Measurements from ENCODE around the gene GALNT10. TPM values are rescaled to one million over a fixed set of nuclear protein-coding genes. Genes with fewer than 3 reads are reported as not detected.

Gene GALNT10
- total RNA-seq, 2 donors from 2014 or later = 30.2 to 43.4 TPM

DNA sequence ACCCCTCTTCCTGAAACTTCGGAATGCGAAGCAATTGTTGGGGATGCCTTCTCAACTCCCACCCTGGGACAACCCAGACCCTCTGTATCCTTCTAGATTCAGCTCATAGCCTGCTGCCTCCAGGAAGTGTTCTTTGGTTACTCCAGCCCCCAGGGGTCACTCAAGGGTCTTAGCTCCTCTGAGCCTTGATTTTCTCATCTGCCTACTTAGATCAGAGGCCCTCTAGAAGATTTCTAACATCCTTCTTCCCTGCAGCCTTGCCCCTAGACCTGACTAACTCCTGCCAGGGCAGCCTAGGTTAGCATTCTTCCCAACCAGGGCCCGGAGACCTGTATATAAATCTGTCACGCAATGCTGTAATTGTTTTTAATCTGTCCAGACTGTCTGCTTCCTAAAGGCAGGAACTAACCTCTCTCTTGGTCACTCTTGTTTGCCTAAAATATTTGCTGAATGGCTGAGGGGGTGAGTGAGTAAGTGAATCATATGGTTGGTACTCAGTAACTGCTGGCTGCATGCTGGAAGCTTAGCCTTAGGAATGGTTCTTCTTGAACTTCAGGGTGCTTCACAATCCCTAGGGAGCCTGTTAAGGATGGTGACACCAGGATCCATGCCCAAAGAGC lies 8.2 kb downstream of the GALNT10 start:
- 50 to 69% methylated on average over 2 to 4 of the region's 4 CpGs for WGBS, 2 experiments (ENCODE audit: insufficient coverage in 1 of 2, insufficient read length in 1 of 2)
- Histone ChIP-seq H3K27me3 (ENCODE audit: control insufficient read depth, insufficient read depth, low read length, poor library complexity, severe bottlenecking) (no peaks in the 10 kb centered on the region), H3K4me3 (ENCODE audit: low read length) (peak overlapping the region; percentile 26), H3K4me1 (ENCODE audit: control insufficient read depth, insufficient read depth, low read length) (peaks cover 45% of the 10 kb centered on the region), H3K9ac (ENCODE audit: extremely low read depth, low read length, poor library complexity, severe bottlenecking) (no peak overlapping the region), H3K36me3 (ENCODE audit: control insufficient read depth, insufficient read depth, low read length) (peaks cover 43% of the 10 kb centered on the region), H3K27ac (ENCODE audit: low read depth, low read length) (no peak overlapping the region), H3K9me3 (ENCODE audit: control insufficient read depth, low read length) (no peaks in the 10 kb centered on the region)
- TF ChIP-seq, protein P1, sequence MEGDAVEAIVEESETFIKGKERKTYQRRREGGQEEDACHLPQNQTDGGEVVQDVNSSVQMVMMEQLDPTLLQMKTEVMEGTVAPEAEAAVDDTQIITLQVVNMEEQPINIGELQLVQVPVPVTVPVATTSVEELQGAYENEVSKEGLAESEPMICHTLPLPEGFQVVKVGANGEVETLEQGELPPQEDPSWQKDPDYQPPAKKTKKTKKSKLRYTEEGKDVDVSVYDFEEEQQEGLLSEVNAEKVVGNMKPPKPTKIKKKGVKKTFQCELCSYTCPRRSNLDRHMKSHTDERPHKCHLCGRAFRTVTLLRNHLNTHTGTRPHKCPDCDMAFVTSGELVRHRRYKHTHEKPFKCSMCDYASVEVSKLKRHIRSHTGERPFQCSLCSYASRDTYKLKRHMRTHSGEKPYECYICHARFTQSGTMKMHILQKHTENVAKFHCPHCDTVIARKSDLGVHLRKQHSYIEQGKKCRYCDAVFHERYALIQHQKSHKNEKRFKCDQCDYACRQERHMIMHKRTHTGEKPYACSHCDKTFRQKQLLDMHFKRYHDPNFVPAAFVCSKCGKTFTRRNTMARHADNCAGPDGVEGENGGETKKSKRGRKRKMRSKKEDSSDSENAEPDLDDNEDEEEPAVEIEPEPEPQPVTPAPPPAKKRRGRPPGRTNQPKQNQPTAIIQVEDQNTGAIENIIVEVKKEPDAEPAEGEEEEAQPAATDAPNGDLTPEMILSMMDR (conservative IDR thresholded peaks at IDR 0.05) = peak; percentile 57
- peaks cover 61% of the 10 kb centered on the region for H3K4me1 Mint-ChIP-seq
- H3K9me3 Mint-ChIP-seq = no peaks in the 10 kb centered on the region
- H3K27ac Mint-ChIP-seq = peak overlapping the region; percentile 22
- no peak overlapping the region for H3K4me3 Mint-ChIP-seq
- DNase-seq = peak; percentile 64
- no peaks in the 10 kb centered on the region for H3K27me3 Mint-ChIP-seq (ENCODE audit: insufficient read depth)
- peaks cover 7% of the 10 kb centered on the region for H3K36me3 Mint-ChIP-seq (ENCODE audit: low read depth)

DNA sequence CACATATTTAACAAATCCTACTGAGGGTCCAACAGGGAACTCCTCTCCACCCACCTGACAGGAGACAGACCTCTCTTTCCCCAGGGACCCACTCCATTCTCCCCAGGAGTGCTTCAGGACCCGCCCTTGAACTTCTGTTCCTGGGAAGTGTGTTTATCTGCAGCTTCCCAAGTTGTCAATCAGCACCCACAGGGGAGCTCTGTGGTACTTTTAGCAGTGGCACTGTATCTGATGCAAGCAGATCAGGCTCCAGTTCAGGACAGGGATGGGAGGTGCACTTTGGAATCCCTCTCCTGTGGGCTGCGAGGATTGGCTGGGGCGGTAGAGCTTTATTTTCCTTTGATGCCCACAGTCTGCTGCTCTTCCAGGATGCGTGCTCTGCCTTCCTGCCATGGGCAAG lies 8.7 kb downstream of the GALNT10 start:
- Mint-ChIP-seq H3K9me3 (no peaks in the 10 kb centered on the region), H3K27me3 (ENCODE audit: insufficient read depth) (no peaks in the 10 kb centered on the region), H3K36me3 (ENCODE audit: low read depth) (peaks cover 7% of the 10 kb centered on the region), H3K27ac (no peak overlapping the region), H3K4me3 (no peak overlapping the region), H3K4me1 (peaks cover 56% of the 10 kb centered on the region)
- H3K4me1 ChIP-seq (ENCODE audit: control insufficient read depth, insufficient read depth, low read length) = peaks cover 43% of the 10 kb centered on the region
- no peak overlapping the region for H3K4me3 ChIP-seq (ENCODE audit: low read length)
- H3K27me3 ChIP-seq (ENCODE audit: control insufficient read depth, insufficient read depth, low read length, poor library complexity, severe bottlenecking) = no peaks in the 10 kb centered on the region
- no peaks in the 10 kb centered on the region for H3K9me3 ChIP-seq (ENCODE audit: control insufficient read depth, low read length)
- no peak overlapping the region for H3K27ac ChIP-seq (ENCODE audit: low read depth, low read length)
- H3K9ac ChIP-seq (ENCODE audit: extremely low read depth, low read length, poor library complexity, severe bottlenecking) = no peak overlapping the region
- TF ChIP-seq, protein P1 (conservative IDR thresholded peaks at IDR 0.05) = no peak
- WGBS, 2 experiments (ENCODE audit: insufficient coverage in 1 of 2, insufficient read length in 1 of 2) = 94 to 100% methylated on average over 3 to 4 of the region's 4 CpGs
- DNase-seq = no peak
- H3K36me3 ChIP-seq (ENCODE audit: control insufficient read depth, insufficient read depth, low read length) = peaks cover 45% of the 10 kb centered on the region

DNA sequence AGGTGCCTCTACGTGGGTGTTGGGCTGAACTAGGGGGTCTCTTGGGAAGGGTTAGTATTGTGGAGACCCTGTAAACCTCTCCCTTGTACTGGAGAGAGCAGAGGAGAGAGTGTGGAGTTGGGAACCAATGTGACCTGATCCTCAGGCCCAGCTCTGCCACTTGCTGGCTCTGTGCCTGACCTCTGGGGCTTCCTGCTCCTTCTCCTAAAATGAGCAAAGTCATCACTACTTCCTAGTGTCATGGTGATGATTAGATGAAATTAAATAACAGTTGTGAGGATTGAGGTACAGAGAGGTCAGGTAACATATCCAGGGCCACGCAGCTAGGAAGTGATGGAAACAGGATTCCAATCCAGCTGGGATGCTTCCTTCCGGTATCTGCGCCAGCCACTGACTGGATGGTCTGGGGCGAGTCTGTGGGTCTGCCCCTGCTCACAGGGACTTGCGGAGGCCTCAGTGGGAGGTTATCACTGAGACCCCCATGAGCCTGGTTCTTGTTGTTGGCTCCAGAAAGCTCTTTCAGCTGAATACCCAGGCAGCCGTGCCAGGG lies 9.2 kb downstream of the GALNT10 start:
- Histone ChIP-seq H3K9ac (ENCODE audit: extremely low read depth, low read length, poor library complexity, severe bottlenecking) (no peak overlapping the region), H3K27ac (ENCODE audit: low read depth, low read length) (no peak overlapping the region), H3K9me3 (ENCODE audit: control insufficient read depth, low read length) (no peaks in the 10 kb centered on the region), H3K36me3 (ENCODE audit: control insufficient read depth, insufficient read depth, low read length) (peaks cover 49% of the 10 kb centered on the region), H3K27me3 (ENCODE audit: control insufficient read depth, insufficient read depth, low read length, poor library complexity, severe bottlenecking) (no peaks in the 10 kb centered on the region), H3K4me3 (ENCODE audit: low read length) (no peak overlapping the region), H3K4me1 (ENCODE audit: control insufficient read depth, insufficient read depth, low read length) (peaks cover 40% of the 10 kb centered on the region)
- no peak overlapping the region for H3K4me3 Mint-ChIP-seq
- H3K36me3 Mint-ChIP-seq (ENCODE audit: low read depth) = peaks cover 7% of the 10 kb centered on the region
- no peak overlapping the region for H3K27ac Mint-ChIP-seq
- 96 to 100% methylated on average over 3 to 7 of the region's 7 CpGs for WGBS, 2 experiments (ENCODE audit: insufficient coverage in 1 of 2, insufficient read length in 1 of 2)
- TF ChIP-seq, protein P1 (conservative IDR thresholded peaks at IDR 0.05) = no peak
- no peaks in the 10 kb centered on the region for H3K9me3 Mint-ChIP-seq
- no peak for DNase-seq
- H3K4me1 Mint-ChIP-seq = peaks cover 51% of the 10 kb centered on the region
- no peaks in the 10 kb centered on the region for H3K27me3 Mint-ChIP-seq (ENCODE audit: insufficient read depth)

Measured in endodermal cell (in vitro differentiated cells).